Stimulated activated CD8-positive, alpha-beta memory T cell treated with anti-CD3 and anti-CD28 coated beads, Interleukin-12 subunit alpha, Interleukin-12 subunit beta, amount 100 ng/mL, for 4 hours (primary cell): ENCODE results near the gene MAGI2.

Source experiments
- DNase-seq: peaks from one replicate; pipeline ENCODE4 v3.0.0-alpha.2; 2020; ENCODE audit warnings: low read depth

Gene MAGI2

GRCh38 chr7:78223598-78223997, 1229.9 kb downstream of the MAGI2 start:
- DNase-seq, result no peak

DNA sequence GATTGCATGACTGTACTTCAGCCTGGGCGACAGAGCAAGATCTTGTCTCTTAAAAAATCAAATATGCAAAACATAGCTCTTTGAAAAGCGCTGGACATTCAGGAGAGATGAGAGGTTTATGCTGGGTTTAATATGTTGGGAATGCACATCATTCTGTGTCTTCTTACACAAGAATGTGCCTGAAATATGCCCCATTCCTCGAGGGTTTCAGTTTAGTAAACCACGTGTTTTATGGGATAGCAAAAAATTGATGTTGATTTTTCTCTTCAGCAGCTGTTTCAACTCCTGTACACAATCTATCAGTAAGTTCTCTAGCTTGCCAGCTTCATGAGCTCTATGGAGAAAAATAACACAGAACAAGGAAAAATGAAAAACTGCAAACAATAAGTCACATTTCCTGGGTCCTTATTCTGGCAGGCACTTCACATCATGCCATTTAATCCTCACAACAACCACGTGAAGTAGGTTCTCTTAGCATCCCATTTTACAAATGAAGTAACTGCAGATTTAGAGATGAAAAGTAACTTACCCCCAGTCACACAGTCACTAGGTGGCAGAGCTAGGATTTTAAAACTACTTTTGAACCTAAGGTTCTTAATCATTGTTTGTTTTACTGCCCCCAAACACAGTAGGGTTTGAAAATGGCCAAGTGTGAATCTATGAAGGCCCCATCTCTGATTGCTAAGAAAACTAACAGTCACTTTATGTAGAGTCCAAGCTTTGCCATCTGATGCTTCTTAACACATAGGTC, 1231.3 kb downstream of the MAGI2 start:
- no peak for DNase-seq

GRCh38 chr7:78220754-78221153, 1232.7 kb downstream of the MAGI2 start:
- DNase-seq, result no peak

DNA sequence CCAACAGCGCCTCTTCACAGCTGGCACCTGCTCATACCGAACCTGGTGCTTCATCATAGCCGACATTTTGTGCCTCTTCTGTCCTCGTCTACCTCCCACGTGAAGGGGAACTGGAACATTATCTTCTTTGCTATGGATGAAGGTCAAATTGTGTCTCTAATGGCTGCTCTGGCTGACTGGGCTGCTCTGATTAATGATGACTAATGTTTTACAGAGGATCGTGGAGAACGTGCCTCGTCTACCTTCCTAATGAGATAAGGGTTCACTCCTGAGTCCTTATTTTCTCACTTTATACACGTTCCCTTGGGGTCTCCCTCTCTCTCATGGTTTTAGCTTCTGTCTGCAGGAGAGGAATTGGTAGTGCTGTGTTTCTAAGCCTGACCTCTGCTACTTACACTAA, 1234.6 kb downstream of the MAGI2 start:
- no peak for DNase-seq

GRCh38 chr7:78218051-78218450, 1235.4 kb downstream of the MAGI2 start:
- DNase-seq, result no peak

- DNase-seq, result no peak
Observed at GRCh38 chr7:78215199-78215598, 1238.3 kb downstream of the MAGI2 start.

DNA sequence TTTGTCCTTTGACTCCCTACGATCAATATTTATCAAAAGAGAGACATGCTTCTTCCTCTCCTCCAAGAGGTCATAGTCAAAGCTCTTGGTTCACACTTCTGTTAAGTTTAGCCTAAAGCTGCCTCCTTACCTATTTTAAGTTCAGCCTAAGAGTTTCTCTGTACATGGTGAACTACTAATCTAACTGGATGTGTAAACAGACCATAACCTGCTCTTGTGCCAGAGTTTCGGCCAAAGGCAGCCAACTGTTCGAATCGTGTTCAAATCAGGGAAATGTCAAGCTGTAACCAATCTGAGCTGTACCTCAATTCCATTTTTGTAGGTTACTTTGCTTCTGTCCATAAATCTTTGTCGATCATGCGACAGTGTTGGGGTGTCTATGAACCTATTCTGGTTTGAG, 1240.1 kb downstream of the MAGI2 start:
- DNase-seq, result no peak

DNA sequence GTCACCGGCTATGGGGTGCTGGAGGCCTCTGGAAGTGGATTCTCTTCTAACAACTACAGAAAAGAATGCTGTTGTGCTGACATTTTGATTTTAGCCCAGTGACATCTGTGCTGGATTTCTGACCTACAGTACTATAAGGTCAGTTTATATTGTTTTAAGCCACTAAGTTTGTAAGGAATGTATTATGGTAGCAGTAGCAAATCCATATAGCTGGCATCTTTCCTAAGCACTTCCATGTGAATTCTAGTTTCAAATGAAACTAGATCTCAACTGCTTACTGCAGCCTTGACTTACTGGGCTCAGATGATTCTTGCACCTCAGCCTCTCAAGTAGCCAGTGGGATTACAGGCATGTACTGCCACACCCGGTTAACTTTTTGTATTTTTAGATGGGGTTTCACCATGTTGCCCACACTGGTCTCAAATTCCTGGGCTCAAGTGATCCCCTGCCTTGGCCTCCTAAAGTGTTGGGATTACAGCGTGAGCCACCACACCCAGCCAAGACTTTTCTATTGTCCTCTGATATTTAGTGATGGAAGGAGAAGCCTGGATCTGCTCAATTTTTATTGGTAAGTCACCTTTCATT, 1240.9 kb downstream of the MAGI2 start:
- no peak for DNase-seq

- DNase-seq, result no peak
Observed at GRCh38 chr7:78207269-78207668, 1246.2 kb downstream of the MAGI2 start.

GRCh38 chr7:78206769-78207168, 1246.7 kb downstream of the MAGI2 start:
- DNase-seq, result no peak

DNA sequence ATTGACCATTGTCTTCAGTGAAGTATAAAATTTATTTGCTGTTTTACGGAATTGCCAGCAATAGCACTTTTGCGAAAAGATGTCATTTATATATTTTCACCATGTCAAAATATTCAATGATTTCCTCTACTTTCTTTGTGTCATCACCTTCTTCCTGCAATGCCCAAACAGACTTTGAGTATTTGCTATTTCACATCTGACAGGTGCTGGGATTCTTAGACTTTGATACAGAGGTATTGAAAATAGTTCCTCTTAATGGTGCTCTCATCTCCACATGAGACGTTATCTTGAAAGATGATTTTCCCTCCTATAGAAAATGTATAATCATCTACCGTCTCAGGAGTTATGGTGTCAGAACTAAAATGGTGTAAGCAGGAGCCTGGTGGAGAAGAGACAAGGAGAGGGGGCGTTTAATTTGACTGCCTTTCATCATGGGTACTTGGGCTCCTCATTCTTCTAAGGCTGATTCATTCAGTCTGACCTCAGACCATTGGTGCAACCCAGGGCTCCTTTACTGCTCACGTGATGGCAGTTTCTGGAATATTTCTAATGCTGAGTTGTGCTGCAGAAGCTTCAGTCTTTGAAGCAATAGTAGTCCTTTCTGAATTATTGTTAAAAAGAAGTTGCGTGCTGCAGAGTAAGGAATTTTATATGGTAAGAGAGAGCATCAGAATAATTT, 1250.3 kb downstream of the MAGI2 start:
- no peak for DNase-seq

- DNase-seq, result no peak
Observed at GRCh38 chr7:78198756-78199155, 1254.7 kb downstream of the MAGI2 start.

DNA sequence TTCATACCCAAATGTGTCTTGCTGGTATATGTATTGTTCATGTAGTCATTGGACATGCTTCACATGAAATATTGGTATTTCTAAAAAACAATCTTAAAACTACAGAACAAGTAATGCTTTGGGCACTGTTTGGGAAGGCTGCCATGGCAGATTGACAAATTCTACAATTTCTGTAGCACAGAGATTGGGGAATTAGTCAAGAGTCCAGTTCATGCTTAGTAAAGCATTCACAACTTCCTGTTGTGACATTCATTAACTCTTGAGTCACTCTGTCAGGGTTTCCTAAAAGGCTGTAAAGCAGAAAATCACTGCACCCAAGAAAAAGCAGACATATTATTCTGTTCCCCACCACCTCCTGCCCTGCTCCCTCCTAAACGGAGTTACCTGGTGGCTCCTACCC, 1256.0 kb downstream of the MAGI2 start:
- DNase-seq, result no peak

DNA sequence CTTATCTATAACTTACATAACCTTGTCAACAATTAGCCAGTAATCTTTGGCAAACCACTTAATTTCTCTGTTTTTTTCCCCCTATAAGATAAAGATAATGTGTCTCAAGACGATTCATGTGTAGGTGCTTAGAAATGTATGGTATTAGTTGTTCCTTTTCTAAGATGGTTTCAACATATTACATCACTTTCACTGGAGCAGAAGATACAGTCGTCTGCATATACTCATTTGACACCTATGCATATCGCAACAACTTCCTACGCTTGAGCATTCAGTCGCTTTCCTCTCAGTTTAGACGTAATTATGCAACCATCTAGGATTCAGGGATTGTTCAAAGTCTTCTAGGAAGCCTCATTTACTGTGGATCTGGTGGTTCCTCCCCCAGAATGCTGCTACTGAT, 1258.2 kb downstream of the MAGI2 start:
- DNase-seq, result no peak

GRCh38 chr7:78194611-78195010, 1258.9 kb downstream of the MAGI2 start:
- no peak for DNase-seq

GRCh38 chr7:78191475-78192079, 1261.9 kb downstream of the MAGI2 start:
- no peak for DNase-seq

GRCh38 chr7:78189762-78190161, 1263.7 kb downstream of the MAGI2 start:
- no peak for DNase-seq

DNA sequence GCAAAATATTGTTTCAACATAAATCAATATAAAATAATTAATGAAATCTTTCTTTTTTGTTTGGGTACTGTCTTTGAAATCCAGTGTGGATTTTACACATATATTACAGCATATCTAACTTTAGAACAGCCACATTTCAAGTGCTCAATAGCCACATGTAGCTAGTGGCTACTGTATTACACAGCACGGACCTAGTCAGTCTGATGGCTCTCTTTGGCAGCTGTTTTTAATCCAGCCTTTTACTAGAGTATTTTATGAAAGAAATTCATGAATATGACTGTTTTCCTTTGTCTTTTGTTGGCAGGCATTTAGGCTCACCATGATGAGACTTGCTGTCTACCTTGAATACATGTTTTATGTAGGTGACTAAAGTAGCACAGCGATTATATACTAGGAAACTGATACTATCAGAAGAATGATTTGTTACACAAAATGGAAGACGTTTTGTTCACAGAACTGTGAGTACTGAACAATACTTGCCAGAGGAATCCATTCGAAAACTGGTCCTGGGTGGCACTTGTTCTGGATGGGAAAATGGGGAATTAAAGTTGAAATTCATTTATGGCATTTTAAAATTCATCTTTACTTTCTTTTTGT, 1268.2 kb downstream of the MAGI2 start:
- no peak for DNase-seq

- no peak for DNase-seq
Observed at GRCh38 chr7:78184299-78184698, 1269.2 kb downstream of the MAGI2 start.

GRCh38 chr7:78179827-78180477, 1273.5 kb downstream of the MAGI2 start:
- no peak for DNase-seq

- no peak for DNase-seq
Observed at GRCh38 chr7:78179211-78179610, 1274.3 kb downstream of the MAGI2 start.

DNA sequence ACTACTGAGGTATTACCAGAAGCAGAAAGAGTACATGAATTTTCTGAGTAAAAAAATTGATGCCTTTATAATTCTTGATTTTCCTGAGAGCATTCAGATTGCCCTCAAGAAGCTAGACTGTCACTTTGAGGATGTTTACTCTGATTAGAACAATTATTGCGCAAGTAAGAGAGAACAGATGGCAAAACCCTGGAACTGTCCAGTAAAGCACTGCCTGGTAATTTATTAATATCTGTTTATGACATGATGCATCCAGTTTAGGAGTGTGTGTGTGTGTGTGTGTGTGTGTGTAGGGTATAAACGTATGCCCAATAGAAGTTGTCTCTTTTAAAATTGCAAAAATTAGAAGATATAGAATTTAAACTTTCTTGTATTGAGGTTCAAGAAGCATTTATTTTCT, 1275.1 kb downstream of the MAGI2 start:
- DNase-seq, result no peak
